ENCODE measurements around the gene CLDN19. TPM values are rescaled to one million over a fixed set of nuclear protein-coding genes. Genes with fewer than 3 reads are reported as not detected.
"Not testable (repeated sequence)": the region's sequence is repeated elsewhere in the genome, so short reads cannot be mapped to it uniquely, and the experiment has no call there.

Gene CLDN19
- polyA plus RNA-seq, 1 donor from 2014 or later = not detected

- no peak for TF ChIP-seq TAF1 (IDR thresholded peaks at IDR 0.05; ENCODE audit: low read depth)
- no peak for TF ChIP-seq CTCF (IDR thresholded peaks at IDR 0.05; ENCODE audit: poor library complexity, severe bottlenecking)
- Histone ChIP-seq H3K9ac (ENCODE audit: low read length) (no peak overlapping the region), H3K79me2 (replicated peaks; ENCODE audit: insufficient read depth, low read length) (no peaks in the 10 kb centered on the region), H3K9me2 (ENCODE audit: insufficient read depth, low read length) (no peaks in the 10 kb centered on the region), H3F3A (ENCODE audit: insufficient read depth, low read length, poor library complexity, severe bottlenecking) (no peaks in the 10 kb centered on the region), H3K27ac (ENCODE audit: low read length) (no peak overlapping the region), H3K4me3 (ENCODE audit: low read length) (no peak overlapping the region), H2AFZ (ENCODE audit: low read depth, low read length) (no peak overlapping the region), H3K36me3 (ENCODE audit: insufficient read depth, low read length) (no peaks in the 10 kb centered on the region), H3K9me3 (ENCODE audit: low read length) (no peaks in the 10 kb centered on the region), H3K4me2 (ENCODE audit: low read length) (no peak overlapping the region), H4K20me1 (ENCODE audit: insufficient read depth) (no peaks in the 10 kb centered on the region), H3K27me3 (ENCODE audit: insufficient read depth, low read depth, low read length) (no peaks in the 10 kb centered on the region)
These were observed 10.0 kb downstream of the CLDN19 start for GRCh38 chr1:42730002-42730401.

GRCh38 chr1:42725820-42726219 lies 14.2 kb downstream of the CLDN19 start:
- not testable (repeated sequence) for H3K79me2 ChIP-seq (replicated peaks; ENCODE audit: insufficient read depth, low read length); H3K27ac ChIP-seq (ENCODE audit: low read length); H3K27me3 ChIP-seq (ENCODE audit: insufficient read depth, low read depth, low read length); H3K9me3 ChIP-seq (ENCODE audit: low read length); H3F3A ChIP-seq (ENCODE audit: insufficient read depth, low read length, poor library complexity, severe bottlenecking); H3K4me3 ChIP-seq (ENCODE audit: low read length); H2AFZ ChIP-seq (ENCODE audit: low read depth, low read length); H3K9ac ChIP-seq (ENCODE audit: low read length); H4K20me1 ChIP-seq (ENCODE audit: insufficient read depth); H3K4me2 ChIP-seq (ENCODE audit: low read length); H3K36me3 ChIP-seq (ENCODE audit: insufficient read depth, low read length); H3K9me2 ChIP-seq (ENCODE audit: insufficient read depth, low read length)

GRCh38 chr1:42723511-42723910 lies 16.5 kb downstream of the CLDN19 start:
- Histone ChIP-seq H3K9me2 (ENCODE audit: insufficient read depth, low read length) (no peaks in the 10 kb centered on the region), H3K9me3 (ENCODE audit: low read length) (no peaks in the 10 kb centered on the region), H3K79me2 (replicated peaks; ENCODE audit: insufficient read depth, low read length) (no peaks in the 10 kb centered on the region), H3K4me2 (ENCODE audit: low read length) (no peak overlapping the region), H2AFZ (ENCODE audit: low read depth, low read length) (no peak overlapping the region), H3F3A (ENCODE audit: insufficient read depth, low read length, poor library complexity, severe bottlenecking) (no peaks in the 10 kb centered on the region), H3K36me3 (ENCODE audit: insufficient read depth, low read length) (no peaks in the 10 kb centered on the region), H3K9ac (ENCODE audit: low read length) (no peak overlapping the region), H4K20me1 (ENCODE audit: insufficient read depth) (no peaks in the 10 kb centered on the region), H3K27me3 (ENCODE audit: insufficient read depth, low read depth, low read length) (no peaks in the 10 kb centered on the region), H3K4me3 (ENCODE audit: low read length) (no peak overlapping the region), H3K27ac (ENCODE audit: low read length) (no peak overlapping the region)
- no peak for TF ChIP-seq SMC3 (conservative IDR thresholded peaks at IDR 0.05; ENCODE audit: poor library complexity)
- TF ChIP-seq EZH2 (IDR thresholded peaks at IDR 0.05; ENCODE audit: borderline replicate concordance, insufficient read depth, low read length, poor library complexity, severe bottlenecking) = no peak
- no peak for TF ChIP-seq POLR2AphosphoS5 (IDR thresholded peaks at IDR 0.05)
- no peak for TF ChIP-seq RAD21 (conservative IDR thresholded peaks at IDR 0.05)
- TF ChIP-seq REST (IDR thresholded peaks at IDR 0.05; ENCODE audit: borderline replicate concordance) = no peak
- no peak for TF ChIP-seq EP300 (conservative IDR thresholded peaks at IDR 0.05; ENCODE audit: poor library complexity, severe bottlenecking)

GRCh38 chr1:42722403-42722802 lies 17.6 kb downstream of the CLDN19 start:
- H3K9me3 ChIP-seq (ENCODE audit: low read length); H4K20me1 ChIP-seq (ENCODE audit: insufficient read depth); H3K79me2 ChIP-seq (replicated peaks; ENCODE audit: insufficient read depth, low read length); H3F3A ChIP-seq (ENCODE audit: insufficient read depth, low read length, poor library complexity, severe bottlenecking); H3K4me3 ChIP-seq (ENCODE audit: low read length); H3K27ac ChIP-seq (ENCODE audit: low read length); H2AFZ ChIP-seq (ENCODE audit: low read depth, low read length); H3K9me2 ChIP-seq (ENCODE audit: insufficient read depth, low read length); H3K36me3 ChIP-seq (ENCODE audit: insufficient read depth, low read length); H3K27me3 ChIP-seq (ENCODE audit: insufficient read depth, low read depth, low read length); H3K9ac ChIP-seq (ENCODE audit: low read length); H3K4me2 ChIP-seq (ENCODE audit: low read length): not testable (repeated sequence)

Measured in neural cell (in vitro differentiated cells).